ENCODE data around the gene CACNB4.

The CACNB4 gene

DNA sequence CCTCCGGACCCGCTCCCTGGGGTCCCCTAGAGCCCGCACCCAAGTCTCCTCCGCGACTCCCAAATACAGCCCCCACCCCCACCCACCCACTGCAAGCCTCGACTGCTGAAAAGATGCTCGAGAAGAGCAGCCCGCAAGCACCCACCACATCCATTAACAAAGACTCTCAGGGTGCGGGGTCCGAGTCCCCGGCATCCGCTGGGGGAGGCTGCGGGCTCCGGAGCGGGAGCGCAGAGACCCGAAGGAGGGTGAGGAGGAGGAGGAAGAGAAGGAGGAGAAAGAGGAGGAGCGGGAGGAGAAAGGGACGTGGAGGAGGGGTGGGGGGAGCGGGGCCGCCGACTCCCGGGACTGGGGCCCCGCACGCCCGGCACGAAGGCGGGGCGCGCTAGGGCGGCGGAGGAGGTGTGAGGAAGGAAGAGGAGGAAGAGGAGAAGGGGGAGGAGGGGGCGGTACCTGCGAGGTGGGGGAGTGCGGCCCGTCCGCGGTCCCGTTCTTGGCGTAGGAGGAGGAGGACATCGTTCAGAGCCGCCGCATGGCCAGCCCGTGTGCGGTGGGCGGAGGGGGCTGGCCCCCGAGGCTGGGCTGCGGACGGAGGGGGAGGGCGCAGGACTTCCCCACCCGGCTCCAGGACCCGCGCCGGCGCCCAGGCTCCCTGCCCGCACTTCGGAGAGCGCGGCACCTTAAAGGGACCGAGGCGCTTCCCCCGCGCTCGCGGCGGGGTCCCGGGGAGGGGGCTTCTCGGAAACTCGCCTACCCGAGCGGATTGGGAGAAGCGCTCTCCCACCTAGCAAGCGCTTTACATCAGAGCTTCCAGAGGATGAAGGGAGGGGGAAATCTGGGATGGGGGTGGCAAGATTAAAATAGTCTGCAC lies at the start of gene CACNB4:
Gene CACNB4, minus strand, starts transcription at position 549 of the 871 bp plus-strand sequence.
- H3K27ac ChIP-seq, result peak within 1 kb of the TSS; percentile 65
- intact Hi-C loops (cut with DNase I; ENCODE audit: low total_unique reads), result no loop called here

DNA sequence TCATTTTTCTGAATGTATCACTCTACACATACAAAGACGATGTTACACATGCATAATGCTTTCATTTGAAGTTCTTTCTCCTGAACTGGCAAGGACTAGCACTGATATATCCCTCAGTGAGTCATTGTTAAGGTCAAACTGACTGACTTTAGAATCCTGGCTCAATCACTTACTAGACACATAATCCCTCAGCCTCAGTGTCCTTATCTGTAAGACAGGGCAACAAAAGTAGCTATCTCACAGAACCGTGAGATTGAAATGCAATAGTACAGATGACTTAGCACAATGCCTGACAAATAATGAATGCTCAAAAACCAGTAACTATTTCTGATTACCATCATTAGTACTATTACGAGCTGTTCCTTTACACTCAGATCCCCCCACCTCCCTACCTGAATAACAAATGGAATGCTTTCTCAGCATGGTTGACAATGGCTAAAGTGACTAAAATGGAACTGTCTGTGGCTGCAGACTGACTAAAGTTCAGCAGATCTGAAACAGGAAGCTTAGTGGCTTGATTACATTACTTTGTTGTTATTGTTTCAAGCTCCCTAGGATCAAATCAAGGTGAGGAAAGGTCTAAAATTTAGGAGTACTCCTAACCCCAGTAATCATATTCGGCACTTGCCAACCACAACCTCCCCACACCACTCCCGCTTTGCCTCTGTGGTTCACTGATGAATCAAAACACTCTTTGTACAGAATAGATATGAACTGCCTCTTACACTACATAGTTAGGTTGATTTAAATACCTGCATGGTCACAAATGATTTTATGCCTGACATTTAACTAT lies 35.8 kb upstream of the CACNB4 start:
- DNase-seq, result no peak
- H3K27me3 ChIP-seq, result no peaks in the 10 kb centered on the region
- intact Hi-C loops (cut with DNase I; ENCODE audit: low total_unique reads), result no loop called here
- H3K9me3 ChIP-seq, result no peaks in the 10 kb centered on the region
- TF ChIP-seq CTCF (IDR thresholded peaks at IDR 0.05), result no peak
- H3K4me3 ChIP-seq, result no peak overlapping the region
- H3K36me3 ChIP-seq, result peaks cover 12 to 22% (median 14%) of the 10 kb centered on the region in 3 donors
- H3K27ac ChIP-seq, result no peak overlapping the region
- H3K4me1 ChIP-seq, result no peaks in the 10 kb centered on the region

More for the DNA sequence above, at the start of gene CACNB4:
- DNase-seq, result no peak
- Histone ChIP-seq H3K9me3 (no peaks in the 10 kb centered on the region), H3K4me3 (peak within 1 kb of the TSS; percentile 63 to 81), H3K4me1 (peaks cover 0 to 25% (median 16%) of the 10 kb centered on the region in 4 donors), H3K36me3 (no peaks in the 10 kb centered on the region), H3K27me3 (peaks cover 0 to 13% of the 10 kb centered on the region in 2 donors)
- TF ChIP-seq CTCF (IDR thresholded peaks at IDR 0.05), result no peak

DNA sequence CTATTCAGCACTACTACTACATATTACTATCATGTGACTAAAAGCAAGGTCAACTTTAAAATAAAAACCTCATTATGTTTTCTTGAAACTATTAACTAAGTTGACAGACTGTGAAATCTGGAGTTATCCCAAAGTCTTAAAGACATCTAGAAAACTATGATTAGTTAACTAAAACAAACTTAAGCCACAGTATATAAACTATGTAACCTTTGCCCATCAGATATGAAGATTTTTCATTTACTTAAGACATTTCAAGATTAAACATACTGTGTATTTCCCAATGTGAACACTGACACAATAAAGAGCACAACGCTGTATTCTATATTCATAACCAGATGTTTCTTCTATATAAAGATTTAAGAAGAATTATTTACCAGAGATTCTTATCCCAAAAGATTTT lies 33.5 kb upstream of the CACNB4 start:
- TF ChIP-seq CTCF (IDR thresholded peaks at IDR 0.05), result no peak
- intact Hi-C loops (cut with DNase I; ENCODE audit: low total_unique reads), result no loop called here
- no peak for DNase-seq
- peaks cover 9 to 23% (median 12%) of the 10 kb centered on the region in 3 donors for H3K36me3 ChIP-seq
- H3K4me1 ChIP-seq, result no peaks in the 10 kb centered on the region
- H3K27me3 ChIP-seq, result no peaks in the 10 kb centered on the region
- no peak overlapping the region for H3K27ac ChIP-seq
- H3K9me3 ChIP-seq, result no peaks in the 10 kb centered on the region
- H3K4me3 ChIP-seq, result no peak overlapping the region

GRCh38 chr2:152127628-152128027 lies 28.8 kb upstream of the CACNB4 start:
- Histone ChIP-seq H3K9me3 (no peaks in the 10 kb centered on the region), H3K4me3 (no peak overlapping the region), H3K36me3 (peaks cover 26 to 59% (median 31%) of the 10 kb centered on the region in 3 donors), H3K27me3 (no peaks in the 10 kb centered on the region), H3K27ac (no peak overlapping the region), H3K4me1 (no peaks in the 10 kb centered on the region)
- intact Hi-C loops (cut with DNase I; ENCODE audit: low total_unique reads), result no loop called here
- DNase-seq, result no peak
- no peak for TF ChIP-seq CTCF (IDR thresholded peaks at IDR 0.05)

DNA sequence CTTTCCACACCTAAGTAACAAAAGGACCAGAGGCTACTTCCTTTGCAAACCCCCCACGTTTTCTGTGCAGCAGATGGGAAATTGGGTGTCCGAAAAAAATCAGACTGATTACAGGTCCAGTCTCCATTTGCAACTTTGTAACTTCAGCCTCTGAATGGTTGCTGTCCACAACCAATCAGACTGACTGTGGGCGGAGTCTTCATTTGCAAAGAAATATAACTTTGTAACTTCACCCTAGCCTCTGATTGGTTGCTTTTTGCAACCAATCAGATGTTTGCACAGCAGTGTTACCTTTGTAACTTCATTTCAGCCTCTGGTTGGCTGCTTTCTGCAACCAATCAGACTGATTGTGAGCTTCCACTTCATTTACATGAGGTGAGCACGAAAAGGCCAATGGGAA lies 27.8 kb upstream of the CACNB4 start:
- TF ChIP-seq CTCF (IDR thresholded peaks at IDR 0.05), result no peak
- intact Hi-C loops (cut with DNase I; ENCODE audit: low total_unique reads), result no loop called here

More for the DNA sequence above, 27.8 kb upstream of the CACNB4 start:
- peaks cover 23 to 67% (median 34%) of the 10 kb centered on the region in 3 donors for H3K36me3 ChIP-seq
- no peaks in the 10 kb centered on the region for H3K4me1 ChIP-seq
- DNase-seq, result no peak
- H3K27me3 ChIP-seq, result no peaks in the 10 kb centered on the region
- no peaks in the 10 kb centered on the region for H3K9me3 ChIP-seq
- H3K4me3 ChIP-seq, result no peak overlapping the region
- H3K27ac ChIP-seq, result no peak overlapping the region

Measured in tibial artery (tissue), 4 donors.